Liver (tissue), 9 donors: ENCODE measurements around the gene TRAFD1. TPM values are rescaled to one million over a fixed set of nuclear protein-coding genes. Genes with fewer than 3 reads are reported as not detected.
"Not testable (repeated sequence)": the region's sequence is repeated elsewhere in the genome, so short reads cannot be mapped to it uniquely, and the experiment has no call there.

Experiments used
- DNase-seq: peaks from one replicate; pipeline ENCODE4 v3.0.0-alpha.2; 2017; ENCODE audit warnings: low spot score
- H3K27ac ChIP-seq, 2 donors: one replicate each; pipeline ENCODE4 v1.7.0; 2013; ENCODE audit warnings: inconsistent platforms in 2 of 2, low read length in 2 of 2, control low read depth in 1 of 2, low read depth in 1 of 2, mild to moderate bottlenecking in 1 of 2
- H3K27me3 ChIP-seq, 4 donors: one replicate each; pipeline versions ENCODE4 v1.6.1 to v1.7.0; 2013; ENCODE audit warnings: low read length in 3 of 4, inconsistent platforms in 1 of 4, mild to moderate bottlenecking in 1 of 4, moderate library complexity in 1 of 4; ENCODE audit not compliant: control insufficient read depth in 4 of 4, insufficient read depth in 4 of 4
- H3K36me3 ChIP-seq, 4 donors: one replicate each; pipeline versions ENCODE4 v1.6.1 to v1.7.0; 2013; ENCODE audit warnings: low read length in 3 of 4, mild to moderate bottlenecking in 3 of 4, low read depth in 1 of 4, moderate library complexity in 1 of 4; ENCODE audit not compliant: control insufficient read depth in 4 of 4, insufficient read depth in 3 of 4
- H3K4me1 ChIP-seq, 4 donors: one replicate each; pipeline versions ENCODE4 v1.6.1 to v1.7.0; 2013; ENCODE audit warnings: low read length in 3 of 4, mild to moderate bottlenecking in 3 of 4, moderate library complexity in 1 of 4; ENCODE audit not compliant: control insufficient read depth in 4 of 4, insufficient read depth in 4 of 4
- H3K4me3 ChIP-seq, 3 donors: one replicate each; pipeline versions ENCODE4 v1.6.1 to v1.7.0; 2013; ENCODE audit warnings: low read length in 3 of 3, control low read depth in 1 of 3, low read depth in 1 of 3, mild to moderate bottlenecking in 1 of 3
- H3K9ac ChIP-seq, 2 donors: one replicate each; pipeline ENCODE4 v1.7.0; 2013; ENCODE audit warnings: low read length in 2 of 2, mild to moderate bottlenecking in 2 of 2, moderate library complexity in 2 of 2, control low read depth in 1 of 2, low read depth in 1 of 2
- H3K9me3 ChIP-seq, 4 donors: one replicate each; pipeline versions ENCODE4 v1.6.1 to v1.7.0; 2013; ENCODE audit warnings: low read length in 3 of 4; ENCODE audit not compliant: control insufficient read depth in 4 of 4
- EGR1 ChIP-seq, 2 donors: IDR thresholded peaks; 2 replicates each; pipeline ENCODE4 v1.6.1; 2016 to 2018; ENCODE audit warnings: antibody characterized with exemption in 2 of 2, low read depth in 2 of 2
- FOXA1 ChIP-seq: IDR thresholded peaks from 2 replicates; pipeline ENCODE4 v1.6.1; 2016; ENCODE audit warnings: antibody characterized with exemption
- FOXA2 ChIP-seq: IDR thresholded peaks from 2 replicates; pipeline ENCODE4 v1.6.1; 2016; ENCODE audit warnings: antibody characterized with exemption
- GABPA ChIP-seq, 2 donors: IDR thresholded peaks in 1 of 2; conservative IDR thresholded peaks in 1 of 2; 2 replicates each; pipeline ENCODE4 v1.6.1; 2016; ENCODE audit warnings: antibody characterized with exemption in 2 of 2, mild to moderate bottlenecking in 1 of 2, moderate library complexity in 1 of 2
- HNF4A ChIP-seq, 2 donors: conservative IDR thresholded peaks; 2 replicates each; pipeline ENCODE4 v1.6.1; 2016; ENCODE audit warnings: antibody characterized with exemption in 2 of 2, mild to moderate bottlenecking in 2 of 2
- HNF4G ChIP-seq: IDR thresholded peaks from 2 replicates; pipeline ENCODE4 v1.6.1; 2016; ENCODE audit warnings: antibody characterized with exemption
- JUND ChIP-seq, 2 donors: IDR thresholded peaks; 2 replicates each; pipeline ENCODE4 v1.6.1; 2016; ENCODE audit warnings: antibody characterized with exemption in 2 of 2
- MAX ChIP-seq: IDR thresholded peaks from 2 replicates; pipeline ENCODE4 v1.6.1; 2016; ENCODE audit warnings: antibody characterized with exemption
- NR2F2 ChIP-seq: IDR thresholded peaks from 2 replicates; pipeline ENCODE4 v1.6.1; 2016; ENCODE audit warnings: antibody characterized with exemption
- RAD21 ChIP-seq, 2 donors: IDR thresholded peaks; 2 replicates each; pipeline ENCODE4 v1.6.1; 2016; ENCODE audit warnings: antibody characterized with exemption in 2 of 2, mild to moderate bottlenecking in 2 of 2
- REST ChIP-seq: IDR thresholded peaks from 2 replicates; pipeline ENCODE4 v1.6.1; 2016; ENCODE audit warnings: antibody characterized with exemption, mild to moderate bottlenecking
- RXRA ChIP-seq, 2 donors: IDR thresholded peaks; 2 replicates each; pipeline ENCODE4 v1.6.1; 2017 to 2018; ENCODE audit warnings: antibody characterized with exemption in 2 of 2, mild to moderate bottlenecking in 1 of 2
- SP1 ChIP-seq: IDR thresholded peaks from 2 replicates; pipeline ENCODE4 v1.6.1; 2018; ENCODE audit warnings: antibody characterized with exemption, mild to moderate bottlenecking
- TAF1 ChIP-seq: conservative IDR thresholded peaks from 2 replicates; pipeline ENCODE4 v1.6.1; 2016; ENCODE audit warnings: antibody characterized with exemption, mild to moderate bottlenecking
- YY1 ChIP-seq: IDR thresholded peaks from 2 replicates; pipeline ENCODE4 v1.6.1; 2016; ENCODE audit warnings: antibody characterized with exemption, mild to moderate bottlenecking
- ZBTB33 ChIP-seq: IDR thresholded peaks from 2 replicates; pipeline ENCODE4 v1.6.1; 2016; ENCODE audit warnings: antibody characterized with exemption
- WGBS: extraction: QIAGEN DNeasy Blood & Tissue Kit; methylation state at CpG from one replicate; pipeline ENCODE4 v1.1.7; 2013; 5-methylcytosine and 5-hydroxymethylcytosine counted together
- polyA plus RNA-seq, 2 donors: library from polyadenylated mRNA; stranded (reverse) in 1 of 2; unstranded in 1 of 2; fragments of 200-250 nt in 1 of 2; fragments of >200 nt in 1 of 2; fragmentation: Nextera tagmentation in 1 of 2; extraction: Ambion mirVana in 1 of 2; gene quantifications; one replicate each; pipeline versions ENCODE4 v1.2.1 to v1.2.3, GENCODE V29; 2013 to 2015
- total RNA-seq, 2 donors: library from RNA; depleted of rRNA; stranded (reverse); fragments of >200 nt; gene quantifications; one replicate each; pipeline ENCODE4 v1.2.3, GENCODE V29; 2014
- TF ChIP-seq, protein P1 (sequence below): fragments of 150-350 bp; IDR thresholded peaks from 2 replicates; pipeline ENCODE4 v1.5.1; 2017; ENCODE audit warnings: improper control_type of control experiment, low read depth, low read length; ENCODE audit not compliant: missing input control
- TF ChIP-seq, protein P2 (sequence below): IDR thresholded peaks from 2 replicates; pipeline ENCODE4 v1.6.1; 2016; ENCODE audit warnings: antibody characterized with exemption
- donor health status: healthy.
- donor health status: healthy.
- donor health status: healthy.
- donor health status: healthy.
- donor health status: healthy.

TRAFD1 gene
- total and polyA plus RNA-seq, 4 donors: 7.0 to 19.3 (median 13.2) TPM

GRCh38 chr12:112153893-112154219 is 28.5 kb downstream of the TRAFD1 start:
- DNase-seq: no peak
- no peaks in the 10 kb centered on the region for H3K27me3 ChIP-seq
- H3K9ac ChIP-seq: no peak overlapping the region
- no peaks in the 10 kb centered on the region for H3K9me3 ChIP-seq
- TF ChIP-seq, protein P1, sequence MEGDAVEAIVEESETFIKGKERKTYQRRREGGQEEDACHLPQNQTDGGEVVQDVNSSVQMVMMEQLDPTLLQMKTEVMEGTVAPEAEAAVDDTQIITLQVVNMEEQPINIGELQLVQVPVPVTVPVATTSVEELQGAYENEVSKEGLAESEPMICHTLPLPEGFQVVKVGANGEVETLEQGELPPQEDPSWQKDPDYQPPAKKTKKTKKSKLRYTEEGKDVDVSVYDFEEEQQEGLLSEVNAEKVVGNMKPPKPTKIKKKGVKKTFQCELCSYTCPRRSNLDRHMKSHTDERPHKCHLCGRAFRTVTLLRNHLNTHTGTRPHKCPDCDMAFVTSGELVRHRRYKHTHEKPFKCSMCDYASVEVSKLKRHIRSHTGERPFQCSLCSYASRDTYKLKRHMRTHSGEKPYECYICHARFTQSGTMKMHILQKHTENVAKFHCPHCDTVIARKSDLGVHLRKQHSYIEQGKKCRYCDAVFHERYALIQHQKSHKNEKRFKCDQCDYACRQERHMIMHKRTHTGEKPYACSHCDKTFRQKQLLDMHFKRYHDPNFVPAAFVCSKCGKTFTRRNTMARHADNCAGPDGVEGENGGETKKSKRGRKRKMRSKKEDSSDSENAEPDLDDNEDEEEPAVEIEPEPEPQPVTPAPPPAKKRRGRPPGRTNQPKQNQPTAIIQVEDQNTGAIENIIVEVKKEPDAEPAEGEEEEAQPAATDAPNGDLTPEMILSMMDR: no peak
- TF ChIP-seq RAD21 (IDR thresholded peaks at IDR 0.05): no peak
- TF ChIP-seq HNF4G: no peak
- TF ChIP-seq REST: no peak
- no peak for TF ChIP-seq SP1
- TF ChIP-seq, protein P2, sequence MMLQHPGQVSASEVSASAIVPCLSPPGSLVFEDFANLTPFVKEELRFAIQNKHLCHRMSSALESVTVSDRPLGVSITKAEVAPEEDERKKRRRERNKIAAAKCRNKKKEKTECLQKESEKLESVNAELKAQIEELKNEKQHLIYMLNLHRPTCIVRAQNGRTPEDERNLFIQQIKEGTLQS: no peak
- TF ChIP-seq NR2F2: no peak
- no peak for TF ChIP-seq RXRA (IDR thresholded peaks at IDR 0.05)
- TF ChIP-seq MAX: no peak
- no peak for TF ChIP-seq TAF1
- no peak for TF ChIP-seq YY1
- TF ChIP-seq ZBTB33: no peak
- no peak for TF ChIP-seq HNF4A (conservative IDR thresholded peaks at IDR 0.05)
- TF ChIP-seq FOXA1: no peak
- no peak for TF ChIP-seq JUND (IDR thresholded peaks at IDR 0.05)
- TF ChIP-seq EGR1 (IDR thresholded peaks at IDR 0.05; ENCODE audit: low read depth in 2 of 2): no peak
- TF ChIP-seq FOXA2: no peak
- no peak for TF ChIP-seq GABPA (IDR thresholded peaks at IDR 0.05 in 1 of 2, conservative IDR thresholded peaks at IDR 0.05 in 1 of 2)
- 95% methylated on average over 8 of the region's 8 CpGs for WGBS
- no peak overlapping the region for H3K4me3 ChIP-seq
- peaks cover 0 to 1% (median 0%) of the 10 kb centered on the region in 4 donors for H3K4me1 ChIP-seq
- peaks cover 24 to 53% (median 45%) of the 10 kb centered on the region in 4 donors for H3K36me3 ChIP-seq
- no peak overlapping the region for H3K27ac ChIP-seq

DNA sequence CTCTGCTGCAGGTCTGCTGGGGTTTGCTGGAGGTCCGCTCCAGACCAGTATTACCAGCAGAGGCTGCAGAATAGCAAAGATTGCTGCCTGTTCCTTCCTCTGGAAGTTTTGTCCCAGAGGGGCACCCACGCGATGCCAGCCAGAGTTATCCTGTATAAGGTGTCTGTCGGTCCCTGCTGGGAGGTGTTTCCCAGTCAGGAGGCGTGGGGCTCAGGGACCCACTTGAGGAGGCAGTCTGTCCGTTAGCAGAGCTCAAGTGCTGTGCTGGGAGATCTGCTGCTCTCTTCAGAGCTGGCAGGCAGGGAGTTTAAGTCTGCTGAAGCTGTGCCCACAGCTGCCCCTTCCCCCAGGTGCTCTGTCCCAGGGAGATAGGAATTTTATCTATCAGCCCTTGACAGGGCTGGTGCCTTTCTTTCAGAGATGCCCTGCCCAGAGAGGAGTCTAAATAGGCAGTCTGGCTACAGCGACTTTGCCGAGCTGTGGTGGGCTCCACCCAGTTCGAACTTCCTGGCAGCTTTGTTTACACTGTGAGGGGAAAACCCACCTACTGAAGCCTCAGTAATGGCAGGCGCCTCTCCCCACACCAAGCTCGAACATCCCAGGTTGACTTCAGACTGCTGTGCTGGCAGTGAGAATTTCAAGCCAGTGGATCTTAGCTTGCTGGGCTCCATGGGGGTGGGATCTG is 33.2 kb downstream of the TRAFD1 start:
- H3K27ac ChIP-seq, H3K4me3 ChIP-seq, H3K9ac ChIP-seq, DNase-seq, H3K4me1 ChIP-seq, H3K27me3 ChIP-seq, H3K9me3 ChIP-seq: not testable (repeated sequence)
- H3K36me3 ChIP-seq: peaks cover 18 to 51% (median 31%) of the 10 kb centered on the region in 4 donors
- 93% methylated on average over 11 of the region's 11 CpGs for WGBS
